Measurements from ENCODE around the gene STXBP5. TPM values are rescaled to one million over a fixed set of nuclear protein-coding genes. Genes with fewer than 3 reads are reported as not detected.
"Not testable (repeated sequence)": the region's sequence is repeated elsewhere in the genome, so short reads cannot be mapped to it uniquely, and the experiment has no call there.

The STXBP5 gene
- total and polyA plus RNA-seq, 2 donors = 16.1 to 16.8 TPM

DNA sequence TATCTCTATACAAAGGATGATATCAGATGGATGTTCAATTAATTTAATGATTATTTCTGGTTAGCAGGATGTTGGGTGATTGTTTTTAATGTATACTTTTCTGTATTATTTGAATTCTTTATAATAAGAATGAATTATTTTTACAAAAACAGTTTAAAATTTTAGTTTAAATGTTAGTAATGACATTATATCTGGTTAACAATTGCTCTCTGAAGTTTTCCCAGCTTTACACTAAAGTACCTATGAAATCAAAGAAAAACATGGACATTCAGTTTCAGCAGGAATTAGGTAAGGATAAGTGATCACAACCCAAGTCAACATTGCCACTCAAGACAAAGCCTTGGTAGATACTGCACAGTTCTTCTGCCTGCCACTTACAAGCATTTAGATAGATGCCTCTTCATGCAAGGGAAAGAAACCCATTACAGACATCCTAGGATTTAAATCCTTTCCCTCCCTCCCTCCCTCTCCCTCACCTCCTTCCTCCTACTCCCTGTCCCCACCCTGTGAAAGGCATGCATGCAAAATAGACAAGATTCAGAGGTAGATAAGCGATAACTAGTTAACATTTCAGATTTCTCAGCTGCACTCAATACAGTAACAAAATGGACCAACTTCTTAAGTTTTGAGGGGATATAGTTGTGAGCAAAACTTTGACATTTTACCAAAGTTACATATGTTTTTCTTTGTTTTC, 143.8 kb downstream of the STXBP5 start:
- H3K4me1 ChIP-seq (ENCODE audit: control insufficient read depth in 2 of 2, insufficient read depth in 2 of 2, low read length in 2 of 2) = no peaks in the 10 kb centered on the region
- H3K27ac ChIP-seq (ENCODE audit: low read depth in 1 of 2, low read length in 1 of 2) = no peak overlapping the region
- no peak for DNase-seq (ENCODE audit: low read depth in 6 of 9, low spot score in 9 of 9)
- H3K27me3 ChIP-seq (ENCODE audit: control insufficient read depth in 2 of 2, insufficient read depth in 1 of 2, low read length in 1 of 2) = no peaks in the 10 kb centered on the region
- no peaks in the 10 kb centered on the region for H3K9me3 ChIP-seq (ENCODE audit: control insufficient read depth in 2 of 2, insufficient read depth in 1 of 2, low read length in 1 of 2)
- peaks cover 0 to 9% of the 10 kb centered on the region in 2 donors for H3K36me3 ChIP-seq (ENCODE audit: control insufficient read depth in 2 of 2, insufficient read depth in 2 of 2, low read length in 1 of 2)
- 100% methylated on average over 1 of the region's 1 CpG for WGBS
- H3K4me3 ChIP-seq (ENCODE audit: low read length in 2 of 2) = no peak overlapping the region

DNA sequence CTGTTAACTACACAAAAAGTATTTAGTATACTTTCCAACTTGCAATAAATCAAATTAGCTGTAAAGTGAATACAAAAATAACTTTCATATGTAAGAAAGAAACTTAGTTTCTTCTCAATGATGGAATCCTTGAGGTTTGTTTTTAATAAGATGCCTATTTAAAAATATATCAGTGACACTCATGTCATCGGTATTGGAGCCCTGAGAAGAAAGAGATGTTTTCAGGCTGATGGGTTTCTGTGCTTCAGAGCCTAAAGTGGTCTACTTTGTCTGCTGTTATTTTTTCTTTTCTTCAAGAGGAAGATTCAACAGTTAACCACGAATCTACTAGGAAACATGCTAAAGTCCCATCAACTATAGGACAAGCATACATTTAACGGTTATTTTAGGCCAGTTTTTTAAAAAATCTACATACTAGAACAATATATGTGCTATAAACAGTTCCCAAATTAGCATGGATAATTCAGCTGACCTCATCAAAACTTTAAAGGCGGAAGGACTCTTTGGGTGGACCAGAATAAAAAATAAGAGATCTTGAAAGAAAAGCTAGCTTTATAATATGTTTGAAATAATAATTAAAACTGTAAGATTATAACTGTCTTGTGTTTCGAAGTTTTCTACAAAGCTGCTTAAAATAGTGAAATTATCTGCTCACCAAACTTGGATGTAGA, 157.2 kb downstream of the STXBP5 start:
- 98% methylated on average over 5 of the region's 5 CpGs for WGBS
- peaks cover 7 to 17% of the 10 kb centered on the region in 2 donors for H3K36me3 ChIP-seq (ENCODE audit: control insufficient read depth in 2 of 2, insufficient read depth in 2 of 2, low read length in 1 of 2)
- no peaks in the 10 kb centered on the region for H3K9me3 ChIP-seq (ENCODE audit: control insufficient read depth in 2 of 2, insufficient read depth in 1 of 2, low read length in 1 of 2)
- no peaks in the 10 kb centered on the region for H3K27me3 ChIP-seq (ENCODE audit: control insufficient read depth in 2 of 2, insufficient read depth in 1 of 2, low read length in 1 of 2)
- H3K27ac ChIP-seq (ENCODE audit: low read depth in 1 of 2, low read length in 1 of 2) = no peak overlapping the region
- no peak overlapping the region for H3K4me3 ChIP-seq (ENCODE audit: low read length in 2 of 2)
- no peaks in the 10 kb centered on the region for H3K4me1 ChIP-seq (ENCODE audit: control insufficient read depth in 2 of 2, insufficient read depth in 2 of 2, low read length in 2 of 2)
- no peak for DNase-seq (ENCODE audit: low read depth in 6 of 9, low spot score in 9 of 9)

DNA sequence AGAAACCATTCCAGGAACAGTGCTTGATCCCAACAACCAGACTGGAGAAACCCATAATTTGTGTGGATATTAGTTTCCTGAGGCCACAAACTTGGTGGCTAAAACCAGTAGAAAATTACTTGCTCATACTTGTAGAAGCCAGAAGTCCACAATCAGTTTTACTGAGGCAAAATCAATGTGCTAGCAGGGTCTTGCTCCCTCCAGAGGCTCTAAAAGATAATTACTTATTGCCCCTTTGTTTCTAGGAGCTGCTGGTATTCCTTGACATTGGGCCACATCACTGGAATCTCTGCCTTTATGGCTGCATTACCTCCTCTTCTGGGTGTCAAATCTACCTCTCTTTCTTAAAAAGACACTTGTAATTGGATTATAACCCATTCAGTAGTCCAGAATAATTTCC, 162.1 kb downstream of the STXBP5 start:
- H3K4me3 ChIP-seq (ENCODE audit: low read length in 2 of 2) = no peak overlapping the region
- DNase-seq (ENCODE audit: low read depth in 6 of 9, low spot score in 9 of 9) = no peak
- no peaks in the 10 kb centered on the region for H3K27me3 ChIP-seq (ENCODE audit: control insufficient read depth in 2 of 2, insufficient read depth in 1 of 2, low read length in 1 of 2)
- no peak overlapping the region for H3K27ac ChIP-seq (ENCODE audit: low read depth in 1 of 2, low read length in 1 of 2)
- peaks cover 4 to 20% of the 10 kb centered on the region in 2 donors for H3K36me3 ChIP-seq (ENCODE audit: control insufficient read depth in 2 of 2, insufficient read depth in 2 of 2, low read length in 1 of 2)
- no peaks in the 10 kb centered on the region for H3K9me3 ChIP-seq (ENCODE audit: control insufficient read depth in 2 of 2, insufficient read depth in 1 of 2, low read length in 1 of 2)
- no peaks in the 10 kb centered on the region for H3K4me1 ChIP-seq (ENCODE audit: control insufficient read depth in 2 of 2, insufficient read depth in 2 of 2, low read length in 2 of 2)

DNA sequence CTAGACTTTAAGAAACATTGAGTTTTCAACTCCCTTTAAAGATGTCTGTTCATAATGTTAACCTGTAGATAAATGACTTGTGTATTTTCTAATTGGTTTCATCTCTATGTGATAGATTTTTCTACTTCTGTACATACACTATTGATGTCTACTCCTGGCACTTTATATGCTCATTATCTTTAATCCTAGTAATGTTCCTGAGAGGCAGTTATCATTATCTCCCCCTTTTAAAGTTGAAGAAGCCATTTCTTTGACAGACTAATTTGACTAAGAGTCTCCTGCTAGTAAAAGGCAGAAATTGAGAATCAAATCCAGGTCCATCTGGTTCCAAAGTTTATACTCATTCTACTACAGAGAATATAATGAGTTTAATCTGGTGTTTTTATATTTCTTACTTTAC, 167.1 kb downstream of the STXBP5 start:
- Histone ChIP-seq H3K4me3 (ENCODE audit: low read length in 2 of 2) (no peak overlapping the region), H3K27ac (ENCODE audit: low read depth in 1 of 2, low read length in 1 of 2) (no peak overlapping the region), H3K9me3 (ENCODE audit: control insufficient read depth in 2 of 2, insufficient read depth in 1 of 2, low read length in 1 of 2) (no peaks in the 10 kb centered on the region), H3K27me3 (ENCODE audit: control insufficient read depth in 2 of 2, insufficient read depth in 1 of 2, low read length in 1 of 2) (no peaks in the 10 kb centered on the region), H3K36me3 (ENCODE audit: control insufficient read depth in 2 of 2, insufficient read depth in 2 of 2, low read length in 1 of 2) (peaks cover 0 to 8% of the 10 kb centered on the region in 2 donors), H3K4me1 (ENCODE audit: control insufficient read depth in 2 of 2, insufficient read depth in 2 of 2, low read length in 2 of 2) (no peaks in the 10 kb centered on the region)
- DNase-seq (ENCODE audit: low read depth in 6 of 9, low spot score in 9 of 9) = no peak

DNA sequence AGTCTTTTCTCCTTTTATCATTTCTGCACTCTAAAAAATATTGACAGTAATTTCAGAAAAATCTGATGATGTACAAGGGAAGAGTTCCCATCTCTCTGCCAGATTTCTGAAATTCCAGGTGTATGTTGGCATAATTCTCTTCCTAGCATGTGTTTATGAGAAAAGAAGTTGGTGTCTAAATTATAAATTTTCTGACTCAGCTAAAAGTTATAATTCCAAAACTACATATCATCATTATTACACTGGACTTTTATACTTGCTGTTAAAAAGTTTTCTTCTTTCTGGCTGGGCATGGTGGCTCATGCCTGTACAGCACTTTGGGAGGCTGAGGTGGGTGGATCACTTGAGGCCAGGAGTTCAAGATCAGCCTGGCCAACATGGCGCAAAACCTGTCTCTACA, 168.6 kb downstream of the STXBP5 start:
- H3K27me3 ChIP-seq (ENCODE audit: control insufficient read depth in 2 of 2, insufficient read depth in 1 of 2, low read length in 1 of 2) = no peaks in the 10 kb centered on the region
- H3K4me3 ChIP-seq (ENCODE audit: low read length in 2 of 2) = no peak overlapping the region
- no peaks in the 10 kb centered on the region for H3K9me3 ChIP-seq (ENCODE audit: control insufficient read depth in 2 of 2, insufficient read depth in 1 of 2, low read length in 1 of 2)
- no peak for DNase-seq (ENCODE audit: low read depth in 6 of 9, low spot score in 9 of 9)
- H3K36me3 ChIP-seq (ENCODE audit: control insufficient read depth in 2 of 2, insufficient read depth in 2 of 2, low read length in 1 of 2) = peaks cover 0 to 4% of the 10 kb centered on the region in 2 donors
- 100% methylated on average over 1 of the region's 1 CpG for WGBS
- no peaks in the 10 kb centered on the region for H3K4me1 ChIP-seq (ENCODE audit: control insufficient read depth in 2 of 2, insufficient read depth in 2 of 2, low read length in 2 of 2)
- no peak overlapping the region for H3K27ac ChIP-seq (ENCODE audit: low read depth in 1 of 2, low read length in 1 of 2)

DNA sequence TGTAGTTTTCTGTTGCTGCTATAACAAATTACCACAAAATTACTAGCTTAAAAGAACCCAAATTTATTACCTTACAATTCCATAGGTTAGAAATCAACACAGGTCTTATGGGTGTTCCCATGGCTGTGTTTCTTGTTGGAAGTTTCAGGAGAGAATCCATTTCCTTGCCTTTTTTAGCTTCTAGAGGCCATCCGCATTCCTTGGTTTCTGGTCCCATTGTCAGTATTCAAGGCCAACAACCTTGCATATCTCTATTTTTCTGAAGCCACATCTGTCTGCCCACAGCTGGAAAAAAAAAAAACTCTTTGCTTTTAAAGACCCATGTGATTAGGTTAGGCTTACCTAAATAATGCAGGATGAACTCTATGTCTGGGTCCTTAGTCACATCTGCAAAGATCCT, 174.6 kb downstream of the STXBP5 start:
- WGBS = 100% methylated on average over 1 of the region's 1 CpG
- no peak overlapping the region for H3K4me3 ChIP-seq (ENCODE audit: low read length in 2 of 2)
- peaks cover 0 to 16% of the 10 kb centered on the region in 2 donors for H3K36me3 ChIP-seq (ENCODE audit: control insufficient read depth in 2 of 2, insufficient read depth in 2 of 2, low read length in 1 of 2)
- no peaks in the 10 kb centered on the region for H3K4me1 ChIP-seq (ENCODE audit: control insufficient read depth in 2 of 2, insufficient read depth in 2 of 2, low read length in 2 of 2)
- no peaks in the 10 kb centered on the region for H3K9me3 ChIP-seq (ENCODE audit: control insufficient read depth in 2 of 2, insufficient read depth in 1 of 2, low read length in 1 of 2)
- no peak overlapping the region for H3K27ac ChIP-seq (ENCODE audit: low read depth in 1 of 2, low read length in 1 of 2)
- H3K27me3 ChIP-seq (ENCODE audit: control insufficient read depth in 2 of 2, insufficient read depth in 1 of 2, low read length in 1 of 2) = no peaks in the 10 kb centered on the region
- DNase-seq (ENCODE audit: low read depth in 6 of 9, low spot score in 9 of 9) = no peak

DNA sequence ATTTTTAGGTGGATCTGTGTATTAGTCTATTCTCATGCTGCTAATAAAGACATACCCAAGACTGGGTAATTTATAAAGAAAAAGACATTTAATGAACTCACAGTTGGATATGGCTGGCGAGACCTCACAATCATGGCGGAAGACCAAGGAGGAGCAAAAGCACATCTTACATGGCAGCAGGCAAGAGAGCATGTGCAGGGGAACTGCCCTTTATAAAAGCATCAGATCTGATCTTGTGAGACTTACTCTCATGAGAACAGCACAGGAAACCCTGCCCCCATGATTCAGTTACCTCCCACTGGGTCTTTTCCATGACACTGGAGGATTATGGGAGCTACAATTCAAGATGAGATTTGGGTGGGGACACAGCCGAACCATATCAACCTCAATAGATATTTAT, 176.6 kb downstream of the STXBP5 start:
- H3K36me3 ChIP-seq (ENCODE audit: control insufficient read depth in 2 of 2, insufficient read depth in 2 of 2, low read length in 1 of 2) = peaks cover 3 to 20% of the 10 kb centered on the region in 2 donors
- not testable (repeated sequence) for DNase-seq (ENCODE audit: low read depth in 6 of 9, low spot score in 9 of 9); H3K27me3 ChIP-seq (ENCODE audit: control insufficient read depth in 2 of 2, insufficient read depth in 1 of 2, low read length in 1 of 2); H3K9me3 ChIP-seq (ENCODE audit: control insufficient read depth in 2 of 2, insufficient read depth in 1 of 2, low read length in 1 of 2); H3K27ac ChIP-seq (ENCODE audit: low read depth in 1 of 2, low read length in 1 of 2); H3K4me3 ChIP-seq (ENCODE audit: low read length in 2 of 2); H3K4me1 ChIP-seq (ENCODE audit: control insufficient read depth in 2 of 2, insufficient read depth in 2 of 2, low read length in 2 of 2)
- 99% methylated on average over 3 of the region's 3 CpGs for WGBS

DNA sequence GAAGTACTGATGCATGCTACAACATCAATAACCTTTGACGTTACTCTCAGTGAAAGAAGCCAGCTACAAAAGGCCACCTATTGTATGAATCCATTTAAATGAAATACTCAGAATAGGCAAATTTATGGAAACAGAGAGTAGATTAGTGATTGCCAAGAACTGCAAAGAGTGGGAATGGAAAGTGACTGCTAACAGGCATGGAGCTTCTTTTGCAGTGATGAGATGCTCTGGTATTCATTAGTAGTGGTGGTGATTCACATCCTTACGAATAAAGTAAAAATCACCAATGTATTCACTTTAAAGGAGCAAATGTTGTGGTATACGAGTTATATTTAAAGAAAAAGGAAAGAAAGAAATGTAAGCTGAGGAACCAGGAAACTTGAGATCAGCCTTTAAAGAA, 177.5 kb downstream of the STXBP5 start:
- 97% methylated on average over 3 of the region's 3 CpGs for WGBS
- Histone ChIP-seq H3K4me3 (ENCODE audit: low read length in 2 of 2) (no peak overlapping the region), H3K9me3 (ENCODE audit: control insufficient read depth in 2 of 2, insufficient read depth in 1 of 2, low read length in 1 of 2) (no peaks in the 10 kb centered on the region), H3K27ac (ENCODE audit: low read depth in 1 of 2, low read length in 1 of 2) (no peak overlapping the region), H3K27me3 (ENCODE audit: control insufficient read depth in 2 of 2, insufficient read depth in 1 of 2, low read length in 1 of 2) (no peaks in the 10 kb centered on the region), H3K36me3 (ENCODE audit: control insufficient read depth in 2 of 2, insufficient read depth in 2 of 2, low read length in 1 of 2) (peaks cover 3 to 20% of the 10 kb centered on the region in 2 donors), H3K4me1 (ENCODE audit: control insufficient read depth in 2 of 2, insufficient read depth in 2 of 2, low read length in 2 of 2) (no peaks in the 10 kb centered on the region)
- DNase-seq (ENCODE audit: low read depth in 6 of 9, low spot score in 9 of 9) = no peak

DNA sequence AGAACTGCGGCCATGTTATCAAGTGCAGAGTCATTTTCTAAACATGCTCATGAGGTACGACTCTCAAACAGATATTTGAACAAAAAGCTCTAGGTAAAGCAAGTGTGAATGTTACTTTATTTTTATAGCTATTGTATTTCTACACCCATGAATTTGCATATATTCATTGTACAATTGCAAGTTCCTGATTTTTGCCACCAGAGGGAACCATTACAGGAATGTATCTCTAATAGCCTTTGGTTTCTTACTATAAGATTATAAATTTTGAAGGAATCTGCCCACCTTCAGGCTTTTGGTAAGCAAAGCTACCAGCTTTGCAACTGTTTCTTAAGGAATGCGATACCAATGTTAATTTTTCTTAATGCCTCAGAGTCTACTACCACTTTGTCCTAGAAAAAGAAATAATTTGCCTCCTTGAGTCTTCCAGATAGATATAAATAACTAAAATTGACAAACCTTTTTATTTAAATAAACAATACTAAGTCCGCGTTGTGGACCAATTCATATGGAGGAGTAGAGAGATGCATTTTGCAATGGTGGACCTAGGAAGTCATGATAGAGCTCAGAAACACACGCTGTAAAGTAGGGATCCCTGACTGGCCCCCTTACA, 178.8 kb downstream of the STXBP5 start:
- 90% methylated on average over 6 of the region's 6 CpGs for WGBS

More for the DNA sequence above, 178.8 kb downstream of the STXBP5 start:
- Histone ChIP-seq H3K4me1 (ENCODE audit: control insufficient read depth in 2 of 2, insufficient read depth in 2 of 2, low read length in 2 of 2) (no peaks in the 10 kb centered on the region), H3K27me3 (ENCODE audit: control insufficient read depth in 2 of 2, insufficient read depth in 1 of 2, low read length in 1 of 2) (no peaks in the 10 kb centered on the region), H3K27ac (ENCODE audit: low read depth in 1 of 2, low read length in 1 of 2) (no peak overlapping the region), H3K9me3 (ENCODE audit: control insufficient read depth in 2 of 2, insufficient read depth in 1 of 2, low read length in 1 of 2) (no peaks in the 10 kb centered on the region), H3K36me3 (ENCODE audit: control insufficient read depth in 2 of 2, insufficient read depth in 2 of 2, low read length in 1 of 2) (peaks cover 3 to 20% of the 10 kb centered on the region in 2 donors), H3K4me3 (ENCODE audit: low read length in 2 of 2) (no peak overlapping the region)
- DNase-seq (ENCODE audit: low read depth in 6 of 9, low spot score in 9 of 9) = peak in 1 of 9 donors; percentile 15

All from thymus (tissue), 11 donors.